Vagina (tissue), 2 donors: ENCODE measurements around the gene LAMA2.

ENCODE experiments used
- CTCF ChIP-seq, 3 experiments: fragments of 450-650 bp in 2 of 3; fragments of 200-600 bp in 1 of 3; sonication (generic) in 1 of 3; IDR thresholded peaks; one replicate each; pipeline ENCODE4 v1.5.1; 2017 to 2019; ENCODE audit warnings: antibody characterized with exemption in 3 of 3, mild to moderate bottlenecking in 2 of 3, moderate library complexity in 2 of 3
- POLR2A ChIP-seq, 2 donors: fragments of 450-650 bp; IDR thresholded peaks; one replicate each; pipeline ENCODE4 v1.6.1; 2017; ENCODE audit warnings: antibody characterized with exemption in 2 of 2, mild to moderate bottlenecking in 2 of 2, moderate library complexity in 2 of 2

GRCh38 chr6:129192458-129192989 is 309.6 kb downstream of the LAMA2 start:
- no peak for TF ChIP-seq POLR2A (IDR thresholded peaks at IDR 0.05)
- TF ChIP-seq CTCF (IDR thresholded peaks at IDR 0.05): no peak
